Measurements from ENCODE around the gene OXT. TPM values are rescaled to one million over a fixed set of nuclear protein-coding genes. Genes with fewer than 3 reads are reported as not detected.
A peak's percentile ranks its signal among the peaks of the same experiment; 100 is the strongest.

OXT gene
- total RNA-seq, 1 donor from 2014 or later: not detected

GRCh38 chr20:3085571-3086072 is 14.2 kb downstream of the OXT start:
- H3K36me3 Mint-ChIP-seq (ENCODE audit: unreplicated experiment): no peaks in the 10 kb centered on the region
- H3K4me3 Mint-ChIP-seq (ENCODE audit: unreplicated experiment): no peak overlapping the region
- H3K9me3 Mint-ChIP-seq (ENCODE audit: unreplicated experiment): peaks cover 4% of the 10 kb centered on the region
- H3K27me3 Mint-ChIP-seq (ENCODE audit: unreplicated experiment): peaks cover 17% of the 10 kb centered on the region
- DNase-seq: no peak
- TF ChIP-seq CTCF (IDR thresholded peaks at IDR 0.05; ENCODE audit: partially characterized antibody, unreplicated experiment): no peak
- H3K27ac Mint-ChIP-seq (ENCODE audit: unreplicated experiment): no peak overlapping the region
- H3K4me1 Mint-ChIP-seq (ENCODE audit: low read depth, unreplicated experiment): no peaks in the 10 kb centered on the region

- no peak for DNase-seq
- H3K36me3 Mint-ChIP-seq (ENCODE audit: unreplicated experiment): no peaks in the 10 kb centered on the region
- H3K27me3 Mint-ChIP-seq (ENCODE audit: unreplicated experiment): peaks cover 12% of the 10 kb centered on the region
- no peak for TF ChIP-seq CTCF (IDR thresholded peaks at IDR 0.05; ENCODE audit: partially characterized antibody, unreplicated experiment)
- H3K4me1 Mint-ChIP-seq (ENCODE audit: low read depth, unreplicated experiment): peaks cover 2% of the 10 kb centered on the region
- peaks cover 8% of the 10 kb centered on the region for H3K9me3 Mint-ChIP-seq (ENCODE audit: unreplicated experiment)
- H3K4me3 Mint-ChIP-seq (ENCODE audit: unreplicated experiment): no peak overlapping the region
- H3K27ac Mint-ChIP-seq (ENCODE audit: unreplicated experiment): no peak overlapping the region
These were observed 16.6 kb downstream of the OXT start for GRCh38 chr20:3088031-3088430.

GRCh38 chr20:3090565-3090964 is 19.1 kb downstream of the OXT start:
- no peak overlapping the region for H3K27ac Mint-ChIP-seq (ENCODE audit: unreplicated experiment)
- peaks cover 10% of the 10 kb centered on the region for H3K27me3 Mint-ChIP-seq (ENCODE audit: unreplicated experiment)
- H3K4me1 Mint-ChIP-seq (ENCODE audit: low read depth, unreplicated experiment): peaks cover 2% of the 10 kb centered on the region
- DNase-seq: no peak
- peaks cover 8% of the 10 kb centered on the region for H3K9me3 Mint-ChIP-seq (ENCODE audit: unreplicated experiment)
- H3K36me3 Mint-ChIP-seq (ENCODE audit: unreplicated experiment): no peaks in the 10 kb centered on the region
- no peak overlapping the region for H3K4me3 Mint-ChIP-seq (ENCODE audit: unreplicated experiment)
- TF ChIP-seq CTCF (IDR thresholded peaks at IDR 0.05; ENCODE audit: partially characterized antibody, unreplicated experiment): no peak

GRCh38 chr20:3092611-3093379 is 21.4 kb downstream of the OXT start:
- Mint-ChIP-seq H3K4me3 (ENCODE audit: unreplicated experiment) (peak overlapping the region; percentile 83), H3K27ac (ENCODE audit: unreplicated experiment) (no peak overlapping the region)

More at GRCh38 chr20:3092611-3093379, 21.4 kb downstream of the OXT start:
- H3K9me3 Mint-ChIP-seq (ENCODE audit: unreplicated experiment): peaks cover 8% of the 10 kb centered on the region
- TF ChIP-seq CTCF (IDR thresholded peaks at IDR 0.05; ENCODE audit: partially characterized antibody, unreplicated experiment): no peak
- H3K36me3 Mint-ChIP-seq (ENCODE audit: unreplicated experiment): no peaks in the 10 kb centered on the region
- H3K4me1 Mint-ChIP-seq (ENCODE audit: low read depth, unreplicated experiment): peaks cover 2% of the 10 kb centered on the region
- DNase-seq: no peak
- H3K27me3 Mint-ChIP-seq (ENCODE audit: unreplicated experiment): peaks cover 10% of the 10 kb centered on the region

Measured in glutamatergic neuron (in vitro differentiated cells).